Suprapubic skin (tissue), 3 donors: ENCODE results near the gene FAM177B.

Experiments
- CTCF ChIP-seq, 2 donors: fragments of 200-600 bp in 1 of 2; fragments of 450-650 bp in 1 of 2; sonication (generic) in 1 of 2; IDR thresholded peaks; one replicate each; pipeline ENCODE4 v1.5.1; 2016 to 2019; ENCODE audit warnings: antibody characterized with exemption in 2 of 2, mild to moderate bottlenecking in 1 of 2, moderate library complexity in 1 of 2
- POLR2A ChIP-seq, 2 donors: fragments of 450-650 bp; IDR thresholded peaks; one replicate each; pipeline ENCODE4 v1.6.1; 2017; ENCODE audit warnings: antibody characterized with exemption in 2 of 2, mild to moderate bottlenecking in 2 of 2, moderate library complexity in 2 of 2

GRCh38 chr1:222784371-222784770, 47.4 kb downstream of the FAM177B start:
- no peak for TF ChIP-seq POLR2A (IDR thresholded peaks at IDR 0.05)
- TF ChIP-seq CTCF (IDR thresholded peaks at IDR 0.05): no peak
